H1 (cell line): ENCODE measurements around the gene TCF25. TPM values are rescaled to one million over a fixed set of nuclear protein-coding genes. Genes with fewer than 3 reads are reported as not detected.

Source experiments
- KDM1A ChIP-seq: fragments of 200-600, 300-600 bp; sonication (generic); IDR thresholded peaks from 2 replicates; pipeline ENCODE4 v1.7.1; 2016; ENCODE audit warnings: mild to moderate bottlenecking, low read length, borderline replicate concordance
- NANOG ChIP-seq: IDR thresholded peaks from 2 replicates; pipeline ENCODE4 v1.6.1; 2011; ENCODE audit warnings: low read length, low read depth, mild to moderate bottlenecking, inconsistent platforms; ENCODE audit not compliant: insufficient read depth, poor library complexity, severe bottlenecking
- RXRA ChIP-seq: IDR thresholded peaks from 2 replicates; pipeline ENCODE4 v1.6.1; 2011; ENCODE audit warnings: low read depth, mild to moderate bottlenecking, low read length, moderate library complexity; ENCODE audit not compliant: insufficient read depth
- SAP30 ChIP-seq: fragments of 300-600 bp; sonication (generic); IDR thresholded peaks from 2 replicates; pipeline ENCODE4 v1.7.1; 2012; ENCODE audit warnings: low read length, moderate library complexity, mild to moderate bottlenecking, inconsistent platforms; ENCODE audit not compliant: insufficient read depth, insufficient replicate concordance
- SIN3A ChIP-seq, 2 experiments: IDR thresholded peaks in 1 of 2; conservative IDR thresholded peaks in 1 of 2; 2 replicates each; pipeline ENCODE4 v1.6.1; 2011 to 2012; ENCODE audit warnings: low read length in 2 of 2, improper control_type of control experiment in 1 of 2, low read depth in 1 of 2, mild to moderate bottlenecking in 1 of 2
- polyA plus RNA-seq, 7 experiments: library from polyadenylated mRNA; depleted of rRNA in 3 of 7; stranded (reverse) in 5 of 7; unstranded in 2 of 7; fragments of >200 nt in 5 of 7; fragments of 200-250 nt in 2 of 7; gene quantifications; 1 replicate in 5 of 7; 2 replicates in 1 of 7; 4 replicates in 1 of 7; pipeline versions ENCODE4 v1.2.1 to v1.2.3, GENCODE V29; 2011 to 2013; ENCODE audit warnings: missing spikeins in 2 of 7, mixed read lengths in 2 of 7
- total RNA-seq: library from RNA; stranded (reverse); fragmentation: NEBNext Ultra II Directional; extraction: Animal tissue kit (Norgen Biotek cat#: 25700); gene quantifications from 2 replicates; pipeline ENCODE4 v1.2.1, GENCODE V29; 2021
- TF ChIP-seq, protein P1 (sequence below): fragments of 300-600 bp; sonication (generic); IDR thresholded peaks from 2 replicates; pipeline ENCODE4 v1.7.1; 2012; ENCODE audit warnings: low read length, moderate library complexity, mild to moderate bottlenecking, inconsistent platforms; ENCODE audit not compliant: insufficient replicate concordance

The TCF25 gene
- total and polyA plus RNA-seq, 2 of the 8 experiments (the other 6 are each of a cell fraction or from before 2014, with no cell fraction given), result 78.1 to 102 TPM

- no peak for TF ChIP-seq SAP30
- no peak for TF ChIP-seq SIN3A (conservative IDR thresholded peaks at IDR 0.05 in 1 of 2, IDR thresholded peaks at IDR 0.05 in 1 of 2; ENCODE audit: low read depth in 1 of 2, low read length in 2 of 2)
- no peak for TF ChIP-seq KDM1A
- TF ChIP-seq, protein P1, sequence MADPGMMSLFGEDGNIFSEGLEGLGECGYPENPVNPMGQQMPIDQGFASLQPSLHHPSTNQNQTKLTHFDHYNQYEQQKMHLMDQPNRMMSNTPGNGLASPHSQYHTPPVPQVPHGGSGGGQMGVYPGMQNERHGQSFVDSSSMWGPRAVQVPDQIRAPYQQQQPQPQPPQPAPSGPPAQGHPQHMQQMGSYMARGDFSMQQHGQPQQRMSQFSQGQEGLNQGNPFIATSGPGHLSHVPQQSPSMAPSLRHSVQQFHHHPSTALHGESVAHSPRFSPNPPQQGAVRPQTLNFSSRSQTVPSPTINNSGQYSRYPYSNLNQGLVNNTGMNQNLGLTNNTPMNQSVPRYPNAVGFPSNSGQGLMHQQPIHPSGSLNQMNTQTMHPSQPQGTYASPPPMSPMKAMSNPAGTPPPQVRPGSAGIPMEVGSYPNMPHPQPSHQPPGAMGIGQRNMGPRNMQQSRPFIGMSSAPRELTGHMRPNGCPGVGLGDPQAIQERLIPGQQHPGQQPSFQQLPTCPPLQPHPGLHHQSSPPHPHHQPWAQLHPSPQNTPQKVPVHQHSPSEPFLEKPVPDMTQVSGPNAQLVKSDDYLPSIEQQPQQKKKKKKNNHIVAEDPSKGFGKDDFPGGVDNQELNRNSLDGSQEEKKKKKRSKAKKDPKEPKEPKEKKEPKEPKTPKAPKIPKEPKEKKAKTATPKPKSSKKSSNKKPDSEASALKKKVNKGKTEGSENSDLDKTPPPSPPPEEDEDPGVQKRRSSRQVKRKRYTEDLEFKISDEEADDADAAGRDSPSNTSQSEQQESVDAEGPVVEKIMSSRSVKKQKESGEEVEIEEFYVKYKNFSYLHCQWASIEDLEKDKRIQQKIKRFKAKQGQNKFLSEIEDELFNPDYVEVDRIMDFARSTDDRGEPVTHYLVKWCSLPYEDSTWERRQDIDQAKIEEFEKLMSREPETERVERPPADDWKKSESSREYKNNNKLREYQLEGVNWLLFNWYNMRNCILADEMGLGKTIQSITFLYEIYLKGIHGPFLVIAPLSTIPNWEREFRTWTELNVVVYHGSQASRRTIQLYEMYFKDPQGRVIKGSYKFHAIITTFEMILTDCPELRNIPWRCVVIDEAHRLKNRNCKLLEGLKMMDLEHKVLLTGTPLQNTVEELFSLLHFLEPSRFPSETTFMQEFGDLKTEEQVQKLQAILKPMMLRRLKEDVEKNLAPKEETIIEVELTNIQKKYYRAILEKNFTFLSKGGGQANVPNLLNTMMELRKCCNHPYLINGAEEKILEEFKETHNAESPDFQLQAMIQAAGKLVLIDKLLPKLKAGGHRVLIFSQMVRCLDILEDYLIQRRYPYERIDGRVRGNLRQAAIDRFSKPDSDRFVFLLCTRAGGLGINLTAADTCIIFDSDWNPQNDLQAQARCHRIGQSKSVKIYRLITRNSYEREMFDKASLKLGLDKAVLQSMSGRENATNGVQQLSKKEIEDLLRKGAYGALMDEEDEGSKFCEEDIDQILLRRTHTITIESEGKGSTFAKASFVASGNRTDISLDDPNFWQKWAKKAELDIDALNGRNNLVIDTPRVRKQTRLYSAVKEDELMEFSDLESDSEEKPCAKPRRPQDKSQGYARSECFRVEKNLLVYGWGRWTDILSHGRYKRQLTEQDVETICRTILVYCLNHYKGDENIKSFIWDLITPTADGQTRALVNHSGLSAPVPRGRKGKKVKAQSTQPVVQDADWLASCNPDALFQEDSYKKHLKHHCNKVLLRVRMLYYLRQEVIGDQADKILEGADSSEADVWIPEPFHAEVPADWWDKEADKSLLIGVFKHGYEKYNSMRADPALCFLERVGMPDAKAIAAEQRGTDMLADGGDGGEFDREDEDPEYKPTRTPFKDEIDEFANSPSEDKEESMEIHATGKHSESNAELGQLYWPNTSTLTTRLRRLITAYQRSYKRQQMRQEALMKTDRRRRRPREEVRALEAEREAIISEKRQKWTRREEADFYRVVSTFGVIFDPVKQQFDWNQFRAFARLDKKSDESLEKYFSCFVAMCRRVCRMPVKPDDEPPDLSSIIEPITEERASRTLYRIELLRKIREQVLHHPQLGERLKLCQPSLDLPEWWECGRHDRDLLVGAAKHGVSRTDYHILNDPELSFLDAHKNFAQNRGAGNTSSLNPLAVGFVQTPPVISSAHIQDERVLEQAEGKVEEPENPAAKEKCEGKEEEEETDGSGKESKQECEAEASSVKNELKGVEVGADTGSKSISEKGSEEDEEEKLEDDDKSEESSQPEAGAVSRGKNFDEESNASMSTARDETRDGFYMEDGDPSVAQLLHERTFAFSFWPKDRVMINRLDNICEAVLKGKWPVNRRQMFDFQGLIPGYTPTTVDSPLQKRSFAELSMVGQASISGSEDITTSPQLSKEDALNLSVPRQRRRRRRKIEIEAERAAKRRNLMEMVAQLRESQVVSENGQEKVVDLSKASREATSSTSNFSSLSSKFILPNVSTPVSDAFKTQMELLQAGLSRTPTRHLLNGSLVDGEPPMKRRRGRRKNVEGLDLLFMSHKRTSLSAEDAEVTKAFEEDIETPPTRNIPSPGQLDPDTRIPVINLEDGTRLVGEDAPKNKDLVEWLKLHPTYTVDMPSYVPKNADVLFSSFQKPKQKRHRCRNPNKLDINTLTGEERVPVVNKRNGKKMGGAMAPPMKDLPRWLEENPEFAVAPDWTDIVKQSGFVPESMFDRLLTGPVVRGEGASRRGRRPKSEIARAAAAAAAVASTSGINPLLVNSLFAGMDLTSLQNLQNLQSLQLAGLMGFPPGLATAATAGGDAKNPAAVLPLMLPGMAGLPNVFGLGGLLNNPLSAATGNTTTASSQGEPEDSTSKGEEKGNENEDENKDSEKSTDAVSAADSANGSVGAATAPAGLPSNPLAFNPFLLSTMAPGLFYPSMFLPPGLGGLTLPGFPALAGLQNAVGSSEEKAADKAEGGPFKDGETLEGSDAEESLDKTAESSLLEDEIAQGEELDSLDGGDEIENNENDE, result no peak
- no peak for TF ChIP-seq NANOG
- TF ChIP-seq RXRA, result no peak
- TF ChIP-seq, all 59 proteins: peak for 8
Measured at GRCh38 chr16:89958068-89958467, 84.7 kb downstream of the TCF25 start (continued).
